Stomach (tissue), 9 donors: Measurements from ENCODE around the gene SIM1. TPM values are rescaled to one million over a fixed set of nuclear protein-coding genes. Genes with fewer than 3 reads are reported as not detected.

ENCODE experiments used
- DNase-seq, 2 donors: peaks; one replicate each; pipeline versions ENCODE4 v3.0.0 to v3.0.0-alpha.2; 2013 to 2019
- H3K27ac ChIP-seq, 5 donors: fragments of 200-600 bp in 4 of 5; sonication (generic) in 4 of 5; one replicate each; pipeline ENCODE4 v1.5.1; 2013 to 2019; ENCODE audit warnings: mild to moderate bottlenecking in 1 of 5, moderate library complexity in 1 of 5
- H3K27me3 ChIP-seq, 3 donors: fragments of 200-600 bp; sonication (generic); one replicate each; pipeline ENCODE4 v1.5.1; 2017 to 2019; ENCODE audit warnings: mixed run types in 1 of 3
- H3K36me3 ChIP-seq, 4 donors: fragments of 200-600 bp; sonication (generic); 1 replicate in 3 of 4; 2 replicates in 1 of 4; pipeline ENCODE4 v1.5.1; 2016 to 2019
- H3K4me1 ChIP-seq, 4 donors: fragments of 200-600 bp; sonication (generic); one replicate each; pipeline ENCODE4 v1.5.1; 2016 to 2019
- H3K4me3 ChIP-seq, 4 donors: fragments of 200-600 bp; sonication (generic) in 3 of 4; one replicate each; pipeline ENCODE4 v1.5.1; 2016 to 2019; ENCODE audit warnings: mild to moderate bottlenecking in 1 of 4
- H3K9me3 ChIP-seq, 4 donors: fragments of 200-600 bp; sonication (generic); one replicate each; pipeline ENCODE4 v1.5.1; 2016 to 2019
- CTCF ChIP-seq, 7 experiments: fragments of 450-650 bp in 4 of 7; fragments of 200-600 bp in 3 of 7; sonication (generic) in 3 of 7; IDR thresholded peaks; one replicate each; pipeline ENCODE4 v1.5.1; 2016 to 2019; ENCODE audit warnings: antibody characterized with exemption in 7 of 7, control low read depth in 2 of 7, mild to moderate bottlenecking in 1 of 7
- EP300 ChIP-seq: sonication (generic); formaldehyde crosslinking; IDR thresholded peaks from one replicate; pipeline ENCODE4 v1.6.1; 2017; ENCODE audit warnings: antibody characterized with exemption
- POLR2A ChIP-seq, 4 donors: fragments of 450-650 bp; IDR thresholded peaks; one replicate each; pipeline ENCODE4 v1.6.1; 2016; ENCODE audit warnings: antibody characterized with exemption in 4 of 4, control low read depth in 2 of 4, mild to moderate bottlenecking in 1 of 4, moderate library complexity in 1 of 4
- POLR2AphosphoS5 ChIP-seq, 3 donors: sonication (generic); formaldehyde crosslinking; IDR thresholded peaks; one replicate each; pipeline ENCODE4 v1.6.1; 2016; ENCODE audit warnings: antibody characterized with exemption in 3 of 3
- WGBS, 5 donors: extraction: QIAGEN DNeasy Blood & Tissue Kit in 3 of 5; methylation state at CpG; one replicate each; pipeline versions ENCODE4 v1.1.5 to v1.1.7; 2013 to 2018; 5-methylcytosine and 5-hydroxymethylcytosine counted together
- intact Hi-C: fragments of 100-400 bp; cut with DNase I; formaldehyde crosslinking; loops from one replicate; pipeline ENCODE4 v1.15.1; 2023; ENCODE audit warnings: low total_unique reads
- polyA plus RNA-seq, 3 donors: library from polyadenylated mRNA; stranded (reverse); fragments of 200-250 nt; gene quantifications; one replicate each; pipeline ENCODE4 v1.2.3, GENCODE V29; 2013
- total RNA-seq, 5 donors: library from RNA; depleted of rRNA; stranded (reverse); fragments of >200 nt; gene quantifications; one replicate each; pipeline versions ENCODE4 v1.1.0 to v1.2.3, GENCODE V29; 2014 to 2016
- donor health status: healthy with polysubstance abuse.
- donor health status: Bipolar disorder and iron deficiency.
- donor health status: healthy.

SIM1 gene
- total and polyA plus RNA-seq, 8 donors, result 0.43 TPM; not detected in 7

GRCh38 chr6:100459592-100460184, 5.0 kb downstream of the SIM1 start:
- intact Hi-C loops, result no loop called here
- H3K4me1 ChIP-seq, result peaks cover 5 to 36% (median 21%) of the 10 kb centered on the region in 4 donors
- no peaks in the 10 kb centered on the region for H3K36me3 ChIP-seq
- no peak overlapping the region for H3K4me3 ChIP-seq
- H3K9me3 ChIP-seq, result peaks cover 0 to 56% (median 20%) of the 10 kb centered on the region in 4 donors
- peaks cover 62 to 100% (median 98%) of the 10 kb centered on the region in 3 donors for H3K27me3 ChIP-seq
- no peak for TF ChIP-seq EP300
- no peak for TF ChIP-seq POLR2AphosphoS5 (IDR thresholded peaks at IDR 0.05)
- TF ChIP-seq POLR2A (IDR thresholded peaks at IDR 0.05), result no peak
- TF ChIP-seq CTCF (IDR thresholded peaks at IDR 0.05), result no peak
- no peak overlapping the region for H3K27ac ChIP-seq
- DNase-seq, result no peak

- Histone ChIP-seq H3K9me3 (peaks cover 0 to 49% (median 20%) of the 10 kb centered on the region in 4 donors), H3K36me3 (no peaks in the 10 kb centered on the region), H3K27me3 (peaks cover 55 to 100% (median 98%) of the 10 kb centered on the region in 3 donors), H3K4me3 (no peak overlapping the region), H3K4me1 (peaks cover 0 to 35% (median 21%) of the 10 kb centered on the region in 4 donors), H3K27ac (no peak overlapping the region)
- TF ChIP-seq EP300 (no peak), CTCF (IDR thresholded peaks at IDR 0.05) (no peak), POLR2A (IDR thresholded peaks at IDR 0.05) (no peak), POLR2AphosphoS5 (IDR thresholded peaks at IDR 0.05) (no peak)
- intact Hi-C loops, result no loop called here
- WGBS, 5 donors, result 20 to 46% (median 28%) methylated on average over 10 of the region's 10 CpGs
- DNase-seq, result no peak
Observed at GRCh38 chr6:100458841-100459591, 5.7 kb downstream of the SIM1 start.

GRCh38 chr6:100457311-100457990, 7.3 kb downstream of the SIM1 start:
- TF ChIP-seq EP300 (no peak), POLR2AphosphoS5 (IDR thresholded peaks at IDR 0.05) (no peak), POLR2A (IDR thresholded peaks at IDR 0.05) (no peak), CTCF (IDR thresholded peaks at IDR 0.05) (no peak)
- H3K36me3 ChIP-seq, result no peaks in the 10 kb centered on the region
- 15 to 49% (median 30%) methylated on average over 17 to 34 of the region's 34 CpGs for WGBS, 5 donors
- peak in 1 of 2 donors; percentile 27 for DNase-seq
- intact Hi-C loops, result no loop called here
- peaks cover 0 to 36% (median 22%) of the 10 kb centered on the region in 4 donors for H3K4me1 ChIP-seq
- no peak overlapping the region for H3K27ac ChIP-seq
- peaks cover 0 to 39% (median 20%) of the 10 kb centered on the region in 4 donors for H3K9me3 ChIP-seq
- H3K27me3 ChIP-seq, result peaks cover 49 to 100% (median 98%) of the 10 kb centered on the region in 3 donors
- H3K4me3 ChIP-seq, result no peak overlapping the region

GRCh38 chr6:100456908-100457235, 7.8 kb downstream of the SIM1 start:
- peaks cover 0 to 39% (median 20%) of the 10 kb centered on the region in 4 donors for H3K9me3 ChIP-seq
- intact Hi-C loops, result no loop called here
- no peak overlapping the region for H3K27ac ChIP-seq
- peaks cover 49 to 100% (median 97%) of the 10 kb centered on the region in 3 donors for H3K27me3 ChIP-seq
- TF ChIP-seq EP300 (no peak), POLR2AphosphoS5 (IDR thresholded peaks at IDR 0.05) (no peak), CTCF (IDR thresholded peaks at IDR 0.05) (no peak), POLR2A (IDR thresholded peaks at IDR 0.05) (no peak)
- WGBS, 5 donors, result 22 to 46% (median 30%) methylated on average over 8 of the region's 8 CpGs
- no peaks in the 10 kb centered on the region for H3K36me3 ChIP-seq
- H3K4me1 ChIP-seq, result peaks cover 0 to 36% (median 22%) of the 10 kb centered on the region in 4 donors
- no peak overlapping the region for H3K4me3 ChIP-seq
- DNase-seq, result no peak
